Right lobe of liver (tissue), 6 donors: ENCODE data around the gene NEDD9. TPM values are rescaled to one million over a fixed set of nuclear protein-coding genes. Genes with fewer than 3 reads are reported as not detected.

Experiments used
- ATAC-seq, 4 donors: fragments of 200-7000 bp; cut with Tn5 transposase; one replicate each; pipeline ENCODE4 v1.9.1; 2020; ENCODE audit warnings: mild to moderate bottlenecking in 4 of 4, moderate library complexity in 4 of 4
- DNase-seq, 3 donors: peaks; one replicate each; pipeline ENCODE4 v3.0.0-alpha.2; 2020
- H3K27ac ChIP-seq, 3 donors: fragments of 200-600 bp; one replicate each; pipeline ENCODE4 v1.8.0; 2022
- H3K27me3 ChIP-seq, 2 donors: fragments of 200-600 bp; one replicate each; pipeline ENCODE4 v1.8.0; 2022
- H3K36me3 ChIP-seq, 4 donors: fragments of 200-600 bp; sonication (generic) in 1 of 4; one replicate each; pipeline versions ENCODE4 v1.5.1 to v1.8.0; 2017 to 2022; ENCODE audit warnings: control low read depth in 1 of 4
- H3K4me1 ChIP-seq, 4 donors: fragments of 200-600 bp; sonication (generic) in 1 of 4; one replicate each; pipeline versions ENCODE4 v1.5.1 to v1.8.0; 2017 to 2022; ENCODE audit warnings: control low read depth in 1 of 4
- H3K4me3 ChIP-seq, 3 donors: fragments of 200-600 bp; one replicate each; pipeline ENCODE4 v1.8.0; 2022
- H3K9me3 ChIP-seq, 4 donors: fragments of 200-600 bp; sonication (generic) in 1 of 4; one replicate each; pipeline versions ENCODE4 v1.5.1 to v1.8.0; 2017 to 2022; ENCODE audit warnings: control low read depth in 1 of 4
- POLR2A ChIP-seq: fragments of 450-650 bp; IDR thresholded peaks from one replicate; pipeline ENCODE4 v1.6.1; 2017; ENCODE audit warnings: antibody characterized with exemption, mild to moderate bottlenecking
- WGBS: methylation state at CpG from one replicate; pipeline ENCODE4 v1.1.6; 2018; ENCODE audit warnings: low coverage, low lambda C conversion rate; ENCODE audit not compliant: insufficient coverage; ENCODE audit errors: missing lambda C conversion rate; 5-methylcytosine and 5-hydroxymethylcytosine counted together
- intact Hi-C, 2 donors: fragments of 100-400 bp; cut with DNase I; formaldehyde crosslinking; loops; one replicate each; pipeline versions ENCODE4 v1.11.2 to v1.14.1; 2022
- total RNA-seq, 6 experiments: library from RNA; depleted of rRNA in 2 of 6; stranded (reverse); fragments of >200 nt in 2 of 6; fragmentation: NEBNext Ultra II Directional in 3 of 6; extraction: Animal tissue kit (Norgen Biotek cat#: 25700) in 3 of 6; gene quantifications; one replicate each; pipeline versions ENCODE4 v1.1.0 to v1.2.4, GENCODE V29; 2016 to 2023
- TF ChIP-seq, protein P1 (sequence below), 4 donors: fragments of 200-600 bp in 3 of 4; fragments of 450-650 bp in 1 of 4; IDR thresholded peaks; one replicate each; pipeline versions ENCODE4 v1.5.1 to v1.8.0; 2016 to 2022; ENCODE audit warnings: antibody characterized with exemption in 4 of 4, mild to moderate bottlenecking in 2 of 4
- donor health status: DM: no; HTN: yes; CAD: no.
- donor health status: DM: no; HTN: no; CAD: no.
- donor health status: DM: no; HTN: no; CAD: no.
- donor health status: DM: no; HTN: yes; CAD: no.
- donor health status: DM: no; HTN: yes; CAD: no.

NEDD9 gene
- total RNA-seq, 6 experiments from 2014 or later = 5.1 to 59.8 (median 26.2) TPM

DNA sequence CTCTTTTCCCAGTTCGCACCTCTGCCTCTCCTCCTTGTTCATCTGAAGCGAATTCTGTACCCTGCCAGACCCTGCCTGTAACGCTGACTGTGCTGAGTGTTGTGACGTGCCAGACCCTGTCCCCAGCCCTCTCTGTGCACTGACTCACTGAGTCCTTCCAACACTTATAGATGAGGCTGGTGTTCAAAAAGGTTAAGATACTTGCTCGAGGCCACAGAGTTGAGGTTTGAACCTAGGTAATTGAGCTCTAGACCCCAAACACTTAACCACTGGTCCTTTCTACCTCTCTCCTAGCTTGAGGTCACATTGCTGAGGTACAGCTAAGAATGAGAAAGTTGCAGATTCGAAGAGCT is 45.7 kb upstream of the NEDD9 start:
- intact Hi-C loops = loop anchor here in 1 of 2 donors (5.0 kb wide), 1 partner anchor 149 kb away; no protein-coding TSS in a partner anchor
- no peak overlapping the region for H3K27ac ChIP-seq
- no peak for ATAC-seq
- no peaks in the 10 kb centered on the region for H3K27me3 ChIP-seq
- TF ChIP-seq POLR2A = no peak
- TF ChIP-seq, protein P1, sequence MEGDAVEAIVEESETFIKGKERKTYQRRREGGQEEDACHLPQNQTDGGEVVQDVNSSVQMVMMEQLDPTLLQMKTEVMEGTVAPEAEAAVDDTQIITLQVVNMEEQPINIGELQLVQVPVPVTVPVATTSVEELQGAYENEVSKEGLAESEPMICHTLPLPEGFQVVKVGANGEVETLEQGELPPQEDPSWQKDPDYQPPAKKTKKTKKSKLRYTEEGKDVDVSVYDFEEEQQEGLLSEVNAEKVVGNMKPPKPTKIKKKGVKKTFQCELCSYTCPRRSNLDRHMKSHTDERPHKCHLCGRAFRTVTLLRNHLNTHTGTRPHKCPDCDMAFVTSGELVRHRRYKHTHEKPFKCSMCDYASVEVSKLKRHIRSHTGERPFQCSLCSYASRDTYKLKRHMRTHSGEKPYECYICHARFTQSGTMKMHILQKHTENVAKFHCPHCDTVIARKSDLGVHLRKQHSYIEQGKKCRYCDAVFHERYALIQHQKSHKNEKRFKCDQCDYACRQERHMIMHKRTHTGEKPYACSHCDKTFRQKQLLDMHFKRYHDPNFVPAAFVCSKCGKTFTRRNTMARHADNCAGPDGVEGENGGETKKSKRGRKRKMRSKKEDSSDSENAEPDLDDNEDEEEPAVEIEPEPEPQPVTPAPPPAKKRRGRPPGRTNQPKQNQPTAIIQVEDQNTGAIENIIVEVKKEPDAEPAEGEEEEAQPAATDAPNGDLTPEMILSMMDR (IDR thresholded peaks at IDR 0.05) = no peak
- no peak overlapping the region for H3K4me3 ChIP-seq
- 84% methylated on average over 6 of the region's 6 CpGs for WGBS
- DNase-seq = no peak
- peaks cover 0 to 12% (median 0%) of the 10 kb centered on the region in 4 donors for H3K4me1 ChIP-seq
- no peaks in the 10 kb centered on the region for H3K9me3 ChIP-seq
- H3K36me3 ChIP-seq = no peaks in the 10 kb centered on the region

DNA sequence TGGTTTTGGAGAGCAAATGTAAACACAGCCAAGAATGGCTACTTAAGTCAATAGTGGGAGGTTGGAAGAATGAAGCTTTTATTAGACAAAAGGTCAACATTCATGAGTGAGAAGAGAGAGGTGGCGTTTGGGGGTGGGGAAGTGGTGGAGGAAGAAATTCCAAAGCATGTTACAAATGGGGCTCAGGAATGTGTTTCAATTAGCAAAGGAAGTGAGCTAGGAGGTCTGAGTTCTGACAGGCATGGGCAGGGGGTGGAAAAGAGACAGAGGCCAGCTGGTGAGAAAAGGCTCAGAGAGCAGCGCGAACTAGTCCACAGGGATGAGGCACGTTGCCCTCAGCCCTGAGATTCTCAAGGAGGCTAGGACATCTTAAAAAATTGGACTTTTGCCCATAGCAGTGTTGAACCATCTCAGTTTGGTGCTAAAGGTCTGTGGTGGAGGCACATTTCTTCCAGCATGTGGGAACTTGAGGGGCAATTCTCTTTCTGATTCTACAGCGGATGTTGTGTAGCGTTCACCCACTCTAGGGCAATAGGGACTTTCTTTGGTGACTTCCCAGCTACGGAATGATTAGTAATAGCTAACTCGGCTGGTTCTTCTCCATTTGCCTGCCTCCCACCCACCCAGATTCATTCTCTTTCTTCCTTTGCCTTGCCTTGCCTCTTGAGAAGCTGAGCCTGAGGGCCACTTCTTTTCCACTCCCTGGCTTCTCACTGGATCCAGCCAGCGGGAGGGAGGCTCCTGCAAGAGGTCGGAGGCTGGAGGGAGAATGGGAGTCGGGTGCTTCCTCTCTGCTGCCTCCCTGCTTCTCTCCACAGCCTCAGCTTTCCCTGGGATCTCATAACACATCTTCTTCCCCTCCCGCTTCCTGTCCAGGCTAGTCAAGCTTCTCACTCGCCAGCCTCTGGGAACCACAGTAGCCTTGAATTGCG is 45.1 kb upstream of the NEDD9 start:
- DNase-seq = no peak
- Histone ChIP-seq H3K36me3 (no peaks in the 10 kb centered on the region), H3K4me1 (peaks cover 0 to 12% (median 0%) of the 10 kb centered on the region in 4 donors), H3K27me3 (no peaks in the 10 kb centered on the region), H3K9me3 (no peaks in the 10 kb centered on the region), H3K27ac (no peak overlapping the region), H3K4me3 (no peak overlapping the region)
- intact Hi-C loops = loop anchor here in 1 of 2 donors (5.0 kb wide), 1 partner anchor 150 kb away; no protein-coding TSS in a partner anchor
- ATAC-seq = peak in 2 of 4 donors; percentile 12 to 19
- TF ChIP-seq, protein P1 (IDR thresholded peaks at IDR 0.05) = no peak
- TF ChIP-seq POLR2A = no peak
- WGBS = 74% methylated on average over 14 of the region's 14 CpGs

DNA sequence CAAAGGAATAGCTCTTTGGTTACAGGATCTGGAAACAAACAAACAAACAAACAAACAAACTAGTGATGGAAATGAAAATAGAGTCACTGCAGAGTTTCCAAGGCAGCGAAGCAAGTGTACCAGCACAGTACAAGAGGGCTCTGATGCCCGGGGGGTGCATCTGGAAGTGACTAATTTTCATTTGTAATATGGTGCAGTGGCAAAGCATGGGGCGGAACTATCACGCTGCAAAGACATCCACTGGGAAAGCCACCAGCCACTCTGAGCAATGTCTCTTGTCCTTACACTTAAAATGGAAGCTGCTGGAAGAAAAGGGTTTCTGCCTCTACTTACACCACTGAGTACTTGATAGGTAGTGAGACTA is 44.4 kb upstream of the NEDD9 start:
- 89% methylated on average over 4 of the region's 4 CpGs for WGBS
- H3K4me3 ChIP-seq = no peak overlapping the region
- H3K9me3 ChIP-seq = no peaks in the 10 kb centered on the region
- intact Hi-C loops = loop anchor here in 1 of 2 donors (5.0 kb wide), 1 partner anchor 150 kb away; no protein-coding TSS in a partner anchor
- no peaks in the 10 kb centered on the region for H3K36me3 ChIP-seq
- H3K4me1 ChIP-seq = peaks cover 0 to 12% (median 0%) of the 10 kb centered on the region in 4 donors
- H3K27ac ChIP-seq = no peak overlapping the region
- no peak for TF ChIP-seq POLR2A
- TF ChIP-seq, protein P1 (IDR thresholded peaks at IDR 0.05) = no peak
- no peak for ATAC-seq
- no peaks in the 10 kb centered on the region for H3K27me3 ChIP-seq
- no peak for DNase-seq

DNA sequence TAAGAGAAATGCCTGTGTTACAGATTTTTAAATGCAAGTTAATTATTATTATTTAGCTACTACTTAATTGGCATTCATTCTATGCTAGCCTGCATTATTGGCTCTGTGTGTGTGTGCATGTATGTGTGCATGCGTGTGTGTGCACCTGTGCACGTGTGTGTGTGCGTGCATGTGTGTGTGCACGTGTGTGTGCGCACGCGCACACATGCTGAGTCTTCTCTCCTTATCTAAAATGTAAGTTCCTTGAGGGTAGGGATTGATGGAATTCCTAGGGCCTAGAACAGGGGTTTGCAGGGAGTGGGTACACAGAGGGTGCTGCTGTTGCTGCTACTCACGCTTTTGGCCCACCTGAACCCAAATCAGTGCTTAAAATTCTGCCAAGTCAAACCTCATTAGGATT is 43.8 kb upstream of the NEDD9 start:
- Histone ChIP-seq H3K36me3 (no peaks in the 10 kb centered on the region), H3K4me3 (no peak overlapping the region), H3K4me1 (peaks cover 0 to 12% (median 0%) of the 10 kb centered on the region in 4 donors), H3K27me3 (no peaks in the 10 kb centered on the region), H3K9me3 (no peaks in the 10 kb centered on the region), H3K27ac (no peak overlapping the region)
- intact Hi-C loops = loop anchor here in 1 of 2 donors (5.0 kb wide), 1 partner anchor 151 kb away; no protein-coding TSS in a partner anchor
- no peak for TF ChIP-seq POLR2A
- TF ChIP-seq, protein P1 (IDR thresholded peaks at IDR 0.05) = no peak
- 97% methylated on average over 7 of the region's 8 CpGs for WGBS
- DNase-seq (no peak), ATAC-seq (no peak)
